Ovary (tissue), 3 donors: ENCODE measurements around the gene DHX29.
"Not testable (repeated sequence)": the region's sequence is repeated elsewhere in the genome, so short reads cannot be mapped to it uniquely, and the experiment has no call there.

Experiments used
- EP300 ChIP-seq: sonication (generic); formaldehyde crosslinking; IDR thresholded peaks from one replicate; pipeline ENCODE4 v1.6.1; 2017; ENCODE audit warnings: antibody characterized with exemption
- POLR2A ChIP-seq: fragments of 450-650 bp; IDR thresholded peaks from one replicate; pipeline ENCODE4 v1.6.1; 2017; ENCODE audit warnings: antibody characterized with exemption, mild to moderate bottlenecking, moderate library complexity
- TF ChIP-seq, protein P1 (sequence below), 3 donors: fragments of 450-650 bp in 2 of 3; fragments of 200-600 bp in 1 of 3; IDR thresholded peaks; one replicate each; pipeline versions ENCODE4 v1.5.1 to v1.8.0; 2016 to 2022; ENCODE audit warnings: antibody characterized with exemption in 3 of 3, mild to moderate bottlenecking in 1 of 3
- donor health status: DM: no; HTN: no; CAD: no.

DNA sequence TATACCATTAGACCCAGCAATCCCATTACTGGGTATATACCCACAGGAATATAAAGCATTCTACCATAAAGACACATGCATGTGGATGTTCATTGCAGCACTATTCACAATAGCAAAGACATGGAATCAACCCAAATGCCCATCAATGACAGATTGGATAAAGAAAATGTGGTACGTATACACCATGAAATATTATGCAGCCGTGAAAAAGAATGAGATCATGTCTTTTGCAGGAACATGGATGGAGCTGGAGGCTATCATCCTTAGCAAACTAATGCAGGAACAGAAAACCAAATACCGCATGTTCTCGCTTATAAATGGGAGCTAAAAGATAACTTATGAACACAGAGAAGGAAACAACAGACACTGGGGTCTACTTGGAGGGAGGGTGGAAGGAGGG lies 10.7 kb upstream of the DHX29 start:
- TF ChIP-seq, protein P1, sequence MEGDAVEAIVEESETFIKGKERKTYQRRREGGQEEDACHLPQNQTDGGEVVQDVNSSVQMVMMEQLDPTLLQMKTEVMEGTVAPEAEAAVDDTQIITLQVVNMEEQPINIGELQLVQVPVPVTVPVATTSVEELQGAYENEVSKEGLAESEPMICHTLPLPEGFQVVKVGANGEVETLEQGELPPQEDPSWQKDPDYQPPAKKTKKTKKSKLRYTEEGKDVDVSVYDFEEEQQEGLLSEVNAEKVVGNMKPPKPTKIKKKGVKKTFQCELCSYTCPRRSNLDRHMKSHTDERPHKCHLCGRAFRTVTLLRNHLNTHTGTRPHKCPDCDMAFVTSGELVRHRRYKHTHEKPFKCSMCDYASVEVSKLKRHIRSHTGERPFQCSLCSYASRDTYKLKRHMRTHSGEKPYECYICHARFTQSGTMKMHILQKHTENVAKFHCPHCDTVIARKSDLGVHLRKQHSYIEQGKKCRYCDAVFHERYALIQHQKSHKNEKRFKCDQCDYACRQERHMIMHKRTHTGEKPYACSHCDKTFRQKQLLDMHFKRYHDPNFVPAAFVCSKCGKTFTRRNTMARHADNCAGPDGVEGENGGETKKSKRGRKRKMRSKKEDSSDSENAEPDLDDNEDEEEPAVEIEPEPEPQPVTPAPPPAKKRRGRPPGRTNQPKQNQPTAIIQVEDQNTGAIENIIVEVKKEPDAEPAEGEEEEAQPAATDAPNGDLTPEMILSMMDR (IDR thresholded peaks at IDR 0.05), result not testable (repeated sequence)
- not testable (repeated sequence) for TF ChIP-seq EP300, POLR2A
